SK-N-SH treated with all-trans-retinoic acid at 6 μM for 48 hours (cell line): ENCODE measurements around the gene SHB.

Experiments used
- ATAC-seq: fragments of 200-7000 bp; cut with Tn5 transposase; 3 replicates; pipeline ENCODE4 v1.9.1; 2020; ENCODE audit warnings: mild to moderate bottlenecking, moderate library complexity
- ARNTL ChIP-seq: fragments of 450-650 bp; formaldehyde crosslinking; IDR thresholded peaks from 2 replicates; pipeline ENCODE4 v1.5.0; 2020; ENCODE audit warnings: low read depth, mild to moderate bottlenecking, moderate library complexity, borderline replicate concordance
- BACH2 ChIP-seq: fragments of 250-450 bp; sonication (Bioruptor Pico); IDR thresholded peaks from 2 replicates; pipeline ENCODE4 v1.9.0; 2021; ENCODE audit warnings: mild to moderate bottlenecking, borderline replicate concordance
- CREB5 ChIP-seq: fragments of 250-450 bp; sonication (Bioruptor Pico); IDR thresholded peaks from 2 replicates; pipeline ENCODE4 v1.5.1; 2020; ENCODE audit warnings: low read depth, mild to moderate bottlenecking, moderate library complexity
- CSDC2 ChIP-seq: fragments of 250-450 bp; sonication (Bioruptor Pico); IDR thresholded peaks from 2 replicates; pipeline ENCODE4 v1.5.0; 2020; ENCODE audit warnings: mild to moderate bottlenecking, moderate library complexity
- ESRRG ChIP-seq: fragments of 250-450 bp; sonication (Bioruptor Pico); IDR thresholded peaks from 2 replicates; pipeline ENCODE4 v1.6.1; 2021; ENCODE audit warnings: mild to moderate bottlenecking
- GLIS3 ChIP-seq: fragments of 250-450 bp; sonication (Bioruptor Pico); IDR thresholded peaks from 2 replicates; pipeline ENCODE4 v1.5.0; 2020; ENCODE audit warnings: mild to moderate bottlenecking, moderate library complexity
- ISL1 ChIP-seq: fragments of 250-450 bp; sonication (Bioruptor Pico); IDR thresholded peaks from 2 replicates; pipeline ENCODE4 v2.1.2; 2022; ENCODE audit warnings: mild to moderate bottlenecking, moderate library complexity
- OSR1 ChIP-seq: fragments of 250-450 bp; sonication (Bioruptor Pico); IDR thresholded peaks from 2 replicates; pipeline ENCODE4 v1.8.0; 2022; ENCODE audit warnings: moderate library complexity, mild to moderate bottlenecking, inconsistent platforms
- POU6F1 ChIP-seq: fragments of 250-450 bp; sonication (Bioruptor Pico); IDR thresholded peaks from 2 replicates; pipeline ENCODE4 v1.8.0; 2021; ENCODE audit warnings: low read depth, mild to moderate bottlenecking, moderate library complexity, borderline replicate concordance
- RARB ChIP-seq: fragments of 250-450 bp; sonication (Bioruptor Pico); IDR thresholded peaks from 2 replicates; pipeline ENCODE4 v1.8.0; 2021; ENCODE audit warnings: mild to moderate bottlenecking, moderate library complexity
- SNAI2 ChIP-seq: fragments of 250-450 bp; sonication (Bioruptor Pico); IDR thresholded peaks from 2 replicates; pipeline ENCODE4 v1.5.0; 2020; ENCODE audit warnings: mild to moderate bottlenecking, moderate library complexity
- TOX ChIP-seq: fragments of 250-450 bp; sonication (Bioruptor Pico); IDR thresholded peaks from 2 replicates; pipeline ENCODE4 v1.8.0; 2021; ENCODE audit warnings: mild to moderate bottlenecking, moderate library complexity, borderline replicate concordance
- ZFP3 ChIP-seq: fragments of 250-450 bp; sonication (Bioruptor Pico); IDR thresholded peaks from 2 replicates; pipeline ENCODE4 v1.5.0; 2020; ENCODE audit warnings: mild to moderate bottlenecking, moderate library complexity
- ZFP30 ChIP-seq: fragments of 450-650 bp; formaldehyde crosslinking; IDR thresholded peaks from 2 replicates; pipeline ENCODE4 v1.5.0; 2022; ENCODE audit warnings: mild to moderate bottlenecking, moderate library complexity
- ZNF70 ChIP-seq: fragments of 450-650 bp; formaldehyde crosslinking; IDR thresholded peaks from 2 replicates; pipeline ENCODE4 v1.5.0; 2020; ENCODE audit warnings: mild to moderate bottlenecking, moderate library complexity
- ZNF8 ChIP-seq: fragments of 450-650 bp; formaldehyde crosslinking; IDR thresholded peaks from 2 replicates; pipeline ENCODE4 v1.5.0; 2020; ENCODE audit warnings: mild to moderate bottlenecking, moderate library complexity
- TF ChIP-seq, protein P1 (sequence below): fragments of 250-450 bp; sonication (Bioruptor Pico); IDR thresholded peaks from 2 replicates; pipeline ENCODE4 v1.5.0; 2020; ENCODE audit warnings: mild to moderate bottlenecking, moderate library complexity
- TF ChIP-seq, protein P2 (sequence below): fragments of 250-450 bp; sonication (Bioruptor Pico); IDR thresholded peaks from 2 replicates; pipeline ENCODE4 v1.5.1; 2021; ENCODE audit warnings: mild to moderate bottlenecking, moderate library complexity

Gene SHB

GRCh38 chr9:37978481-37978864 lies 90.6 kb downstream of the SHB start:
- no peak for ATAC-seq
- TF ChIP-seq SNAI2 (CRISPR knock-in tag) (no peak), POU6F1 (no peak), ISL1 (CRISPR knock-in tag) (no peak), ZNF70 (CRISPR knock-in tag) (no peak), BACH2 (CRISPR knock-in tag) (no peak), ZFP3 (CRISPR knock-in tag) (no peak), ZFP30 (CRISPR knock-in tag) (no peak), ZNF8 (CRISPR knock-in tag) (no peak), TOX (CRISPR knock-in tag) (no peak), ESRRG (CRISPR knock-in tag) (no peak), RARB (no peak), OSR1 (CRISPR knock-in tag) (no peak)

DNA sequence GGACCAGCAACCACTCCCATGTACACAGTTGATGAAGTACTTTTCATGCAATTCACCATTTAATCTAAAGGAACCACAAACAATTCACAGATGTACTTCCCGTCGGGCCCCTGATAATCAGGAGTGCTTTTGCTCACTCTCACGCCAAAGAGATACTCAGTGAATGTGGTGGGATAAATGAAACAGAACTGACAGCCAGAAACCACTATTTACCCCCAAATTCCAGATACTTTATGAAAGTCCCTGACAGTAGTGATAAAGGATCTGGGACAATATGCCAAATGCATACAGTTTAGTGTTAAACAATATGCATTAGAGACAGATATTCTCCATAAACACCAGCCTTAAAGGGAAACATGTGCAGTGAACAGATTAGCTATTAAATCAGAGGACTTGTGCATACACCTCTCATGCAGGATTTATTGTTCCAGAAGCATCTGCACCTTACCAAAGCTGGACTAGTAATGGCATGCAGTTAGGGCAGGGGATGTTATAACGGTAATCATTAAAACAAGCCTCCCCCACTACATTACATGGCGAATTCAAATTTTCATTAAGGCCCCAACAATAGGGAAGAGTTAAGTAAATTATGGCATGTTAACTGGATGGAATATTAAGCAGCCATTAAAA lies 91.1 kb downstream of the SHB start:
- TF ChIP-seq BACH2 (CRISPR knock-in tag) (no peak), ZFP30 (CRISPR knock-in tag) (no peak)
- no peak for ATAC-seq

DNA sequence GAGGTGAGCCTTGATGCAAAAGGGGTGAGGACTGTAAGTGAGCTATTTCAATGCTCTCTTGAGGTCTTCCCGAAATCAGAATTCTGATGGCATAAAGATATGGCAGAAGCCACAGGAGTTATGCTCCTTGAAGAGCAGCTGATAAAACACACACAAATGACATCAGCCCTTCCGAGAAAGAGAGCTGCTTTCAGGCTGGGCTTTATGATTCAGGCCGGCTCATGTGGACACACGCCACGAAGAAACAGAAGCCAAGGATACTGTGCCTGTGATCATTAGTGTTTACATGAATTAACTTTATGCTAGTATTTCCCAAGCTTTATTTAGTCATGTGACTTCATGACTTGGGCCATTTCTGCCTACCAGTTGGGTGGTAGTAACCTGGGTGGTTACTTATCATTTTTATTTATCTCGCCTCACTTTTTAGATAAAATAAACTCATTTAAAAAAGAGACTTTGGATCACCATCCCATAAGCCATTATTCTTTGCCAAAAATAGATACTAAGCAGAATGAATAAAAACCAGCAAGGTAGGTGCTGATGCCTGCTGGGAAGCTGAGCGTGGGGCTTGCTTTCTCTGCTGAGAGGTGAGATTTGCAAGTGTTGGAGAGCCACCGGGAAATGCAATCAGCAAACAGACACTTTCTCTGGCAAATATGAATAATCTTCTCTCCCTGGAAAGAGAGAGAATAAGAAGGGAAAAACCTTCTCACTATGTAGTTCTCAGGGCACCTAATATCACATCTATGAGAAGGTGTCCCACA lies 92.1 kb downstream of the SHB start:
- TF ChIP-seq CREB5 (CRISPR knock-in tag) = peak; percentile 49; the same call in 1 of the 2 replicates
- TF ChIP-seq OSR1 (CRISPR knock-in tag) = no peak
- TF ChIP-seq TOX (CRISPR knock-in tag) = no peak
- TF ChIP-seq, protein P1, sequence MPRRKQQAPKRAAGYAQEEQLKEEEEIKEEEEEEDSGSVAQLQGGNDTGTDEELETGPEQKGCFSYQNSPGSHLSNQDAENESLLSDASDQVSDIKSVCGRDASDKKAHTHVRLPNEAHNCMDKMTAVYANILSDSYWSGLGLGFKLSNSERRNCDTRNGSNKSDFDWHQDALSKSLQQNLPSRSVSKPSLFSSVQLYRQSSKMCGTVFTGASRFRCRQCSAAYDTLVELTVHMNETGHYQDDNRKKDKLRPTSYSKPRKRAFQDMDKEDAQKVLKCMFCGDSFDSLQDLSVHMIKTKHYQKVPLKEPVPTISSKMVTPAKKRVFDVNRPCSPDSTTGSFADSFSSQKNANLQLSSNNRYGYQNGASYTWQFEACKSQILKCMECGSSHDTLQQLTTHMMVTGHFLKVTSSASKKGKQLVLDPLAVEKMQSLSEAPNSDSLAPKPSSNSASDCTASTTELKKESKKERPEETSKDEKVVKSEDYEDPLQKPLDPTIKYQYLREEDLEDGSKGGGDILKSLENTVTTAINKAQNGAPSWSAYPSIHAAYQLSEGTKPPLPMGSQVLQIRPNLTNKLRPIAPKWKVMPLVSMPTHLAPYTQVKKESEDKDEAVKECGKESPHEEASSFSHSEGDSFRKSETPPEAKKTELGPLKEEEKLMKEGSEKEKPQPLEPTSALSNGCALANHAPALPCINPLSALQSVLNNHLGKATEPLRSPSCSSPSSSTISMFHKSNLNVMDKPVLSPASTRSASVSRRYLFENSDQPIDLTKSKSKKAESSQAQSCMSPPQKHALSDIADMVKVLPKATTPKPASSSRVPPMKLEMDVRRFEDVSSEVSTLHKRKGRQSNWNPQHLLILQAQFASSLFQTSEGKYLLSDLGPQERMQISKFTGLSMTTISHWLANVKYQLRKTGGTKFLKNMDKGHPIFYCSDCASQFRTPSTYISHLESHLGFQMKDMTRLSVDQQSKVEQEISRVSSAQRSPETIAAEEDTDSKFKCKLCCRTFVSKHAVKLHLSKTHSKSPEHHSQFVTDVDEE (CRISPR knock-in tag) = no peak
- no peak for TF ChIP-seq ESRRG (CRISPR knock-in tag)
- peak; percentile 32; the same call in 1 of the 2 replicates for TF ChIP-seq ZFP3 (CRISPR knock-in tag)
- peak; percentile 52; the same call in 1 of the 2 replicates for TF ChIP-seq SNAI2 (CRISPR knock-in tag)
- TF ChIP-seq ISL1 (CRISPR knock-in tag) = peak; percentile 60
- TF ChIP-seq, all 23 proteins: peak for 4
- ATAC-seq = 0 out of 3 replicates have a peak, but pooled peaks have one; percentile 5

DNA sequence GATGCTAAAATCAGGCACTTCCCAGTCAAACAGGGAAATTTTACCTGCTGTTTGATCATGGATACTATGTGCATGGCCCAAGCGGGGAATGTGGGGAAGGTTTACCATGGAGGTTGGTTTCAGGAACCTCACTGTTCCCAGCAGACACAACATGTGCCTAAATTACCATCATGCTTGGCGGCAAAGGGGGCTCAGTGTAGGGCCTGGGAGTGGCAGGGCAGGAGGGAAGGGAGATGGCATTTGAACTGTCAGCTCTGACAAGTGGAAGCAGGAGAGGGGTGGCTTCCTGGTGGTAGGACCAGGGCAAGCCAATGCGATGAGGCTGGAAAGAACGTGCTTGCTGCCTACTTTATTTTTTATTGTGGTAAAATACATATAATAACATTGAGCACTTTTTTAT lies 93.4 kb downstream of the SHB start:
- TF ChIP-seq SNAI2 (CRISPR knock-in tag) = no peak
- no peak for TF ChIP-seq ZFP3 (CRISPR knock-in tag)
- no peak for TF ChIP-seq RARB
- TF ChIP-seq ESRRG (CRISPR knock-in tag) = no peak
- TF ChIP-seq ZNF70 (CRISPR knock-in tag) = no peak
- no peak for TF ChIP-seq ARNTL (CRISPR knock-in tag)
- TF ChIP-seq CREB5 (CRISPR knock-in tag) = no peak
- no peak for TF ChIP-seq CSDC2 (CRISPR knock-in tag)
- TF ChIP-seq ISL1 (CRISPR knock-in tag) = no peak
- no peak for TF ChIP-seq GLIS3 (CRISPR knock-in tag)
- no peak for TF ChIP-seq ZFP30 (CRISPR knock-in tag)
- TF ChIP-seq, protein P2, sequence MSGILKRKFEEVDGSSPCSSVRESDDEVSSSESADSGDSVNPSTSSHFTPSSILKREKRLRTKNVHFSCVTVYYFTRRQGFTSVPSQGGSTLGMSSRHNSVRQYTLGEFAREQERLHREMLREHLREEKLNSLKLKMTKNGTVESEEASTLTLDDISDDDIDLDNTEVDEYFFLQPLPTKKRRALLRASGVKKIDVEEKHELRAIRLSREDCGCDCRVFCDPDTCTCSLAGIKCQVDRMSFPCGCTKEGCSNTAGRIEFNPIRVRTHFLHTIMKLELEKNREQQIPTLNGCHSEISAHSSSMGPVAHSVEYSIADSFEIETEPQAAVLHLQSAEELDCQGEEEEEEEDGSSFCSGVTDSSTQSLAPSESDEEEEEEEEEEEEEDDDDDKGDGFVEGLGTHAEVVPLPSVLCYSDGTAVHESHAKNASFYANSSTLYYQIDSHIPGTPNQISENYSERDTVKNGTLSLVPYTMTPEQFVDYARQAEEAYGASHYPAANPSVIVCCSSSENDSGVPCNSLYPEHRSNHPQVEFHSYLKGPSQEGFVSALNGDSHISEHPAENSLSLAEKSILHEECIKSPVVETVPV (CRISPR knock-in tag) = no peak
- TF ChIP-seq, all 23 proteins: peak for 0
- no peak for ATAC-seq
